Prostate gland (tissue), 2 donors: ENCODE results near the gene MRGPRD. TPM values are rescaled to one million over a fixed set of nuclear protein-coding genes. Genes with fewer than 3 reads are reported as not detected.
A peak's percentile ranks its signal among the peaks of the same experiment; 100 is the strongest.

ENCODE experiments used
- DNase-seq: peaks from one replicate; pipeline ENCODE4 v3.0.0-alpha.2; 2019; ENCODE audit warnings: low spot score
- H3K27ac ChIP-seq, 2 donors: fragments of 200-600 bp; sonication (generic); 2 replicates each; pipeline ENCODE4 v1.5.1; 2017 to 2019
- H3K27me3 ChIP-seq: fragments of 200-600 bp; sonication (generic); replicated peaks from 2 replicates; pipeline ENCODE4 v1.5.1; 2019; ENCODE audit not compliant: insufficient read depth
- H3K36me3 ChIP-seq, 2 donors: fragments of 200-600 bp; sonication (generic); 1 replicate in 1 of 2; 2 replicates in 1 of 2; pipeline versions ENCODE4 v1.5.1 to v1.8.1; 2017 to 2019
- H3K4me1 ChIP-seq: fragments of 200-600 bp; sonication (generic); replicated peaks from 2 replicates; pipeline ENCODE4 v1.5.1; 2019
- H3K4me3 ChIP-seq, 2 donors: fragments of 200-600 bp; sonication (generic); 2 replicates each; pipeline ENCODE4 v1.5.1; 2017 to 2019
- H3K9me3 ChIP-seq: fragments of 200-600 bp; sonication (generic); 2 replicates; pipeline ENCODE4 v1.5.1; 2017
- CTCF ChIP-seq, 4 experiments: fragments of 200-600 bp in 2 of 4; fragments of 450-650 bp in 2 of 4; sonication (generic) in 2 of 4; IDR thresholded peaks; 1 replicate in 3 of 4; 2 replicates in 1 of 4; pipeline ENCODE4 v1.5.1; 2016 to 2019; ENCODE audit warnings: antibody characterized with exemption in 4 of 4, mild to moderate bottlenecking in 2 of 4, moderate library complexity in 2 of 4
- POLR2A ChIP-seq: fragments of 450-650 bp; IDR thresholded peaks from one replicate; pipeline ENCODE4 v1.6.1; 2016; ENCODE audit warnings: antibody characterized with exemption, mild to moderate bottlenecking
- POLR2AphosphoS5 ChIP-seq: sonication (generic); formaldehyde crosslinking; IDR thresholded peaks from one replicate; pipeline ENCODE4 v1.6.1; 2017; ENCODE audit warnings: antibody characterized with exemption
- WGBS: methylation state at CpG from one replicate; pipeline ENCODE4 v1.1.5; 2018; 5-methylcytosine and 5-hydroxymethylcytosine counted together
- intact Hi-C: fragments of 100-400 bp; cut with DNase I; formaldehyde crosslinking; loops from one replicate; pipeline ENCODE4 v1.14.2; 2022
- total RNA-seq, 2 donors: library from RNA; depleted of rRNA; stranded (reverse); fragments of >200 nt; gene quantifications; one replicate each; pipeline ENCODE4 v1.1.0, GENCODE V29; 2016

MRGPRD gene
- total RNA-seq, 2 donors from 2014 or later: not detected

GRCh38 chr11:68978931-68979594 is 1.7 kb downstream of the MRGPRD start:
- Histone ChIP-seq H3K9me3 (no peaks in the 10 kb centered on the region), H3K27me3 (no peaks in the 10 kb centered on the region), H3K4me3 (no peak overlapping the region), H3K4me1 (peaks cover 10% of the 10 kb centered on the region), H3K27ac (peak overlapping the region in 1 of 2 donors; percentile 2), H3K36me3 (no peaks in the 10 kb centered on the region)
- no peak for DNase-seq
- TF ChIP-seq POLR2A (no peak), POLR2AphosphoS5 (no peak), CTCF (IDR thresholded peaks at IDR 0.05) (no peak)
- intact Hi-C loops: no loop called here
- WGBS: 72% methylated on average over 15 of the region's 15 CpGs

GRCh38 chr11:68978626-68978930 is 2.2 kb downstream of the MRGPRD start:
- no peaks in the 10 kb centered on the region for H3K36me3 ChIP-seq
- H3K4me3 ChIP-seq: no peak overlapping the region

GRCh38 chr11:68977781-68978625 is 2.8 kb downstream of the MRGPRD start:
- TF ChIP-seq POLR2AphosphoS5: no peak
- TF ChIP-seq POLR2A: no peak
- TF ChIP-seq CTCF (IDR thresholded peaks at IDR 0.05): no peak
- H3K27ac ChIP-seq: peak overlapping the region in 1 of 2 donors; percentile 43
- H3K4me3 ChIP-seq: no peak overlapping the region
- intact Hi-C loops: no loop called here
- H3K27me3 ChIP-seq: no peaks in the 10 kb centered on the region
- H3K36me3 ChIP-seq: no peaks in the 10 kb centered on the region
- no peak for DNase-seq
- WGBS: 74% methylated on average over 14 of the region's 14 CpGs
- H3K9me3 ChIP-seq: no peaks in the 10 kb centered on the region
- peaks cover 10% of the 10 kb centered on the region for H3K4me1 ChIP-seq

More at GRCh38 chr11:68978626-68978930, 2.2 kb downstream of the MRGPRD start:
- DNase-seq: no peak
- Histone ChIP-seq H3K27me3 (no peaks in the 10 kb centered on the region), H3K27ac (peak overlapping the region in 1 of 2 donors; percentile 2), H3K9me3 (no peaks in the 10 kb centered on the region), H3K4me1 (peaks cover 10% of the 10 kb centered on the region)
- intact Hi-C loops: no loop called here
- TF ChIP-seq POLR2AphosphoS5 (no peak), POLR2A (no peak), CTCF (IDR thresholded peaks at IDR 0.05) (no peak)
- 57% methylated on average over 5 of the region's 5 CpGs for WGBS

GRCh38 chr11:68976563-68976962 is 4.2 kb downstream of the MRGPRD start:
- Histone ChIP-seq H3K4me3 (no peak overlapping the region), H3K9me3 (no peaks in the 10 kb centered on the region), H3K36me3 (no peaks in the 10 kb centered on the region), H3K27ac (peak overlapping the region; percentile 43 to 53), H3K4me1 (peaks cover 10% of the 10 kb centered on the region), H3K27me3 (no peaks in the 10 kb centered on the region)
- TF ChIP-seq POLR2A (no peak), POLR2AphosphoS5 (peak; percentile 51)
- 51% methylated on average over 4 of the region's 4 CpGs for WGBS
- intact Hi-C loops: no loop called here
- no peak for DNase-seq

GRCh38 chr11:68976095-68976494 is 4.7 kb downstream of the MRGPRD start:
- Histone ChIP-seq H3K9me3 (no peaks in the 10 kb centered on the region), H3K4me1 (peaks cover 10% of the 10 kb centered on the region), H3K27ac (peak overlapping the region; percentile 43 to 53), H3K4me3 (no peak overlapping the region), H3K36me3 (no peaks in the 10 kb centered on the region), H3K27me3 (no peaks in the 10 kb centered on the region)
- no peak for DNase-seq
- 54% methylated on average over 4 of the region's 4 CpGs for WGBS
- TF ChIP-seq CTCF (IDR thresholded peaks at IDR 0.05) (no peak), POLR2AphosphoS5 (no peak), POLR2A (no peak)
- intact Hi-C loops: no loop called here
